NCI-H2081 treated with DMSO at 0.1 percent for 48 hours (cell line): ENCODE data around the gene SIGLEC8.
"Not testable (repeated sequence)": the region's sequence is repeated elsewhere in the genome, so short reads cannot be mapped to it uniquely, and the experiment has no call there.

Source experiments
- DNase-seq: peaks from one replicate; lab custom pipeline; 2025; lab: John Stamatoyannopoulos, UW

Gene SIGLEC8

GRCh38 chr19:51447510-51447909, 10.7 kb downstream of the SIGLEC8 start:
- not testable (repeated sequence) for DNase-seq

- no peak for DNase-seq
Measured at GRCh38 chr19:51441410-51442390, 16.6 kb downstream of the SIGLEC8 start.

GRCh38 chr19:51440846-51441409, 17.3 kb downstream of the SIGLEC8 start:
- DNase-seq, result no peak

GRCh38 chr19:51440052-51440451, 18.2 kb downstream of the SIGLEC8 start:
- no peak for DNase-seq

GRCh38 chr19:51439021-51439465, 19.2 kb downstream of the SIGLEC8 start:
- no peak for DNase-seq

GRCh38 chr19:51434456-51434855, 23.8 kb downstream of the SIGLEC8 start:
- DNase-seq, result no peak

- DNase-seq, result no peak
Measured at GRCh38 chr19:51433043-51433442, 25.2 kb downstream of the SIGLEC8 start.

GRCh38 chr19:51431124-51431523, 27.1 kb downstream of the SIGLEC8 start:
- DNase-seq, result no peak

GRCh38 chr19:51430221-51430620, 28.0 kb downstream of the SIGLEC8 start:
- DNase-seq, result no peak

- no peak for DNase-seq
Measured at GRCh38 chr19:51427201-51427600, 31.1 kb downstream of the SIGLEC8 start.

- DNase-seq, result no peak
Measured at GRCh38 chr19:51422053-51422448, 36.2 kb downstream of the SIGLEC8 start.

- DNase-seq, result no peak
Measured at GRCh38 chr19:51421229-51422052, 36.8 kb downstream of the SIGLEC8 start.

- DNase-seq, result not testable (repeated sequence)
Measured at GRCh38 chr19:51420511-51420910, 37.7 kb downstream of the SIGLEC8 start.

- DNase-seq, result no peak
Measured at GRCh38 chr19:51418707-51419106, 39.5 kb downstream of the SIGLEC8 start.

GRCh38 chr19:51417810-51418157, 40.5 kb downstream of the SIGLEC8 start:
- DNase-seq, result no peak

- DNase-seq, result no peak
Measured at GRCh38 chr19:51417107-51417809, 41.0 kb downstream of the SIGLEC8 start, which contains the start of gene SIGLEC10. TSS of gene SIGLEC10 (minus strand) at chr19:51417642. CDS start at chr19:51417581, 61 bp downstream.

GRCh38 chr19:51416422-51416821, 41.8 kb downstream of the SIGLEC8 start:
- DNase-seq, result not testable (repeated sequence)

GRCh38 chr19:51415187-51415586, 43.1 kb downstream of the SIGLEC8 start:
- DNase-seq, result no peak

GRCh38 chr19:51410950-51411748, 47.1 kb downstream of the SIGLEC8 start:
- no peak for DNase-seq

- DNase-seq, result no peak
Measured at GRCh38 chr19:51407511-51408131, 50.6 kb downstream of the SIGLEC8 start.
